Stimulated activated CD8-positive, alpha-beta memory T cell treated with anti-CD3 and anti-CD28 coated beads, Interleukin-12 subunit alpha, Interleukin-12 subunit beta, amount 100 ng/mL, for 4 hours (primary cell): ENCODE data around the gene SLC39A3.

Experiments
- DNase-seq: peaks from one replicate; pipeline ENCODE4 v3.0.0-alpha.2; 2020; ENCODE audit warnings: low read depth

SLC39A3 gene

GRCh38 chr19:2747349-2747748 lies 7.5 kb upstream of the SLC39A3 start:
- no peak for DNase-seq

GRCh38 chr19:2744113-2744512 lies 4.3 kb upstream of the SLC39A3 start:
- DNase-seq, result no peak

- DNase-seq, result no peak
Observed at GRCh38 chr19:2743099-2743498, 3.3 kb upstream of the SLC39A3 start.

GRCh38 chr19:2740314-2740656 lies 468 bp upstream of the SLC39A3 start:
- DNase-seq, result no peak

- DNase-seq, result no peak
Observed at GRCh38 chr19:2736550-2737190, 3.1 kb downstream of the SLC39A3 start.

- no peak for DNase-seq
Observed at GRCh38 chr19:2735374-2735773, 4.4 kb downstream of the SLC39A3 start.

- DNase-seq, result no peak
Observed at GRCh38 chr19:2734589-2735288, 5.1 kb downstream of the SLC39A3 start.

GRCh38 chr19:2733930-2734588 lies 5.8 kb downstream of the SLC39A3 start:
- DNase-seq, result no peak

GRCh38 chr19:2732883-2733282 lies 6.9 kb downstream of the SLC39A3 start:
- no peak for DNase-seq

GRCh38 chr19:2732157-2732725 lies 7.6 kb downstream of the SLC39A3 start:
- DNase-seq, result no peak

GRCh38 chr19:2731181-2731995 lies 8.4 kb downstream of the SLC39A3 start:
- no peak for DNase-seq

- DNase-seq, result no peak
Observed at GRCh38 chr19:2729943-2730818, 9.6 kb downstream of the SLC39A3 start.

- no peak for DNase-seq
Observed at GRCh38 chr19:2728783-2729387, 10.9 kb downstream of the SLC39A3 start.

- DNase-seq, result no peak
Observed at GRCh38 chr19:2727640-2727944, 12.2 kb downstream of the SLC39A3 start.

- DNase-seq, result no peak
Observed at GRCh38 chr19:2726904-2727639, 12.7 kb downstream of the SLC39A3 start.

- DNase-seq, result no peak
Observed at GRCh38 chr19:2726160-2726855, 13.5 kb downstream of the SLC39A3 start.

- no peak for DNase-seq
Observed at GRCh38 chr19:2724148-2724557, 15.7 kb downstream of the SLC39A3 start.

GRCh38 chr19:2723747-2724146 lies 16.1 kb downstream of the SLC39A3 start:
- DNase-seq, result no peak

GRCh38 chr19:2723345-2723715 lies 16.5 kb downstream of the SLC39A3 start:
- no peak for DNase-seq
